Fibroblast of lung (primary cell): ENCODE measurements around the gene LRRC74A. TPM values are rescaled to one million over a fixed set of nuclear protein-coding genes. Genes with fewer than 3 reads are reported as not detected.

Experiments
- DNase-seq, 2 donors: peaks; one replicate each; pipeline versions ENCODE4 v3.0.0 to v3.0.0-alpha.2; 2010; ENCODE audit warnings: low read depth in 2 of 2
- H2AFZ ChIP-seq: 2 replicates; pipeline ENCODE4 v1.5.1; 2012; ENCODE audit warnings: low read length, control low read depth, inconsistent platforms
- H3K27ac ChIP-seq: 2 replicates; pipeline ENCODE4 v1.5.1; 2011; ENCODE audit warnings: low read length, control low read depth; ENCODE audit not compliant: insufficient read depth
- H3K27me3 ChIP-seq: 2 replicates; pipeline ENCODE4 v1.5.1; 2011; ENCODE audit warnings: mild to moderate bottlenecking, low read length; ENCODE audit not compliant: control insufficient read depth, insufficient read depth
- H3K36me3 ChIP-seq: 2 replicates; pipeline ENCODE4 v1.5.1; 2011; ENCODE audit warnings: low read length; ENCODE audit not compliant: control insufficient read depth, insufficient read depth
- H3K4me1 ChIP-seq: 2 replicates; pipeline ENCODE4 v1.5.1; 2011; ENCODE audit warnings: low read length; ENCODE audit not compliant: control insufficient read depth, insufficient read depth; ENCODE audit errors: extremely low read depth
- H3K4me2 ChIP-seq: 2 replicates; pipeline ENCODE4 v1.5.1; 2011; ENCODE audit warnings: low read length, control low read depth; ENCODE audit not compliant: insufficient read depth; ENCODE audit errors: extremely low read depth
- H3K4me3 ChIP-seq, 4 experiments: fragments of 200-600 bp in 1 of 4; sonication (generic) in 1 of 4; replicated peaks in 1 of 4; 2 replicates each; pipeline ENCODE4 v1.5.1; 2011 to 2016; ENCODE audit warnings: low read length in 4 of 4, low read depth in 3 of 4, mild to moderate bottlenecking in 3 of 4, control low read depth in 2 of 4, inconsistent platforms in 1 of 4, mixed read lengths in 1 of 4; ENCODE audit not compliant: insufficient read depth in 1 of 4; ENCODE audit errors: control extremely low read depth in 1 of 4
- H3K79me2 ChIP-seq: 2 replicates; pipeline ENCODE4 v1.5.1; 2012; ENCODE audit warnings: mild to moderate bottlenecking, low read length, inconsistent platforms; ENCODE audit not compliant: control insufficient read depth, insufficient read depth
- H3K9ac ChIP-seq: 2 replicates; pipeline ENCODE4 v1.5.1; 2011; ENCODE audit warnings: mild to moderate bottlenecking, low read length, control low read depth; ENCODE audit not compliant: insufficient read depth
- H3K9me3 ChIP-seq: 2 replicates; pipeline ENCODE4 v1.5.1; 2012; ENCODE audit warnings: low read depth, low read length; ENCODE audit not compliant: control insufficient read depth, insufficient read depth
- H4K20me1 ChIP-seq: 2 replicates; pipeline ENCODE4 v1.5.1; 2011; ENCODE audit warnings: low read length; ENCODE audit not compliant: control insufficient read depth, insufficient read depth; ENCODE audit errors: extremely low read depth
- CTCF ChIP-seq, 2 donors: IDR thresholded peaks in 1 of 2; conservative IDR thresholded peaks in 1 of 2; 1 replicate in 1 of 2; 2 replicates in 1 of 2; pipeline ENCODE4 v1.5.1; 2011 to 2012; ENCODE audit warnings: low read length in 2 of 2, control low read depth in 1 of 2, inconsistent platforms in 1 of 2, low read depth in 1 of 2, mild to moderate bottlenecking in 1 of 2
- EZH2 ChIP-seq: IDR thresholded peaks from 2 replicates; pipeline ENCODE4 v1.5.1; 2012; ENCODE audit warnings: low read length, control low read depth, mild to moderate bottlenecking; ENCODE audit errors: missing control alignments
- polyA plus RNA-seq, 2 donors: library from polyadenylated mRNA; depleted of rRNA in 1 of 2; stranded (reverse) in 1 of 2; unstranded in 1 of 2; fragments of >200 nt; gene quantifications; 2 replicates each; pipeline ENCODE4 v1.2.1, GENCODE V29; 2011 to 2012; ENCODE audit warnings: missing spikeins in 1 of 2
- total RNA-seq: library from RNA; depleted of rRNA; stranded (reverse); fragments of >200 nt; gene quantifications from 2 replicates; pipeline ENCODE4 v1.2.1, GENCODE V29; 2014

LRRC74A gene
- total and polyA plus RNA-seq, 2 donors (not counting 1 experiment from before 2014, with no cell fraction given), result not detected

DNA sequence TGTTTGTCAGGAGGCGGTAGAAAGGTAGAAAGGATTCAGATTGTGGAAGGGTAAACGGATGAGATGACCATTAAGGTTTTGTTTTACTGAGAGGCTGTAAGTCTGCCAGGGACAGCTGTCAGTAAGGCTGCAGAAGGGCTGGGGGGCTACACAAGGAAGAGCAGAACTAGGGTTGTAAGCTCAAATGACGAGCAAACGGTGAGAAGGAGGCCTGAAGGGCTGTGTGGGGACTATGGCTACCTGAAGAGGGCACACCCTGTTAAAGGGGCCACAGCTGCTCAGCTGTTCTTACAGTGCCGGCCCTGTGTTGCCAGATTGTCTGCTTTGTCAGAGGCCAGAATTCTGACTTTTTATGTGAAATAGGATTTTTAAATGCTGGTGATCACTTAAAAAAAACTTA, 45.8 kb upstream of the LRRC74A start:
- no peak overlapping the region for H2AFZ ChIP-seq
- peaks cover 6% of the 10 kb centered on the region for H3K4me1 ChIP-seq
- H3K9ac ChIP-seq, result no peak overlapping the region
- no peaks in the 10 kb centered on the region for H3K79me2 ChIP-seq
- no peak overlapping the region for H3K4me2 ChIP-seq
- DNase-seq, result no peak
- H3K27me3 ChIP-seq, result no peaks in the 10 kb centered on the region
- H3K27ac ChIP-seq, result no peak overlapping the region
- no peaks in the 10 kb centered on the region for H3K36me3 ChIP-seq
- no peaks in the 10 kb centered on the region for H4K20me1 ChIP-seq
- no peaks in the 10 kb centered on the region for H3K9me3 ChIP-seq
- no peak for TF ChIP-seq EZH2
- no peak for TF ChIP-seq CTCF (conservative IDR thresholded peaks at IDR 0.05 in 1 of 2, IDR thresholded peaks at IDR 0.05 in 1 of 2; ENCODE audit: low read depth in 1 of 2, low read length in 2 of 2)
- no peak overlapping the region for H3K4me3 ChIP-seq

DNA sequence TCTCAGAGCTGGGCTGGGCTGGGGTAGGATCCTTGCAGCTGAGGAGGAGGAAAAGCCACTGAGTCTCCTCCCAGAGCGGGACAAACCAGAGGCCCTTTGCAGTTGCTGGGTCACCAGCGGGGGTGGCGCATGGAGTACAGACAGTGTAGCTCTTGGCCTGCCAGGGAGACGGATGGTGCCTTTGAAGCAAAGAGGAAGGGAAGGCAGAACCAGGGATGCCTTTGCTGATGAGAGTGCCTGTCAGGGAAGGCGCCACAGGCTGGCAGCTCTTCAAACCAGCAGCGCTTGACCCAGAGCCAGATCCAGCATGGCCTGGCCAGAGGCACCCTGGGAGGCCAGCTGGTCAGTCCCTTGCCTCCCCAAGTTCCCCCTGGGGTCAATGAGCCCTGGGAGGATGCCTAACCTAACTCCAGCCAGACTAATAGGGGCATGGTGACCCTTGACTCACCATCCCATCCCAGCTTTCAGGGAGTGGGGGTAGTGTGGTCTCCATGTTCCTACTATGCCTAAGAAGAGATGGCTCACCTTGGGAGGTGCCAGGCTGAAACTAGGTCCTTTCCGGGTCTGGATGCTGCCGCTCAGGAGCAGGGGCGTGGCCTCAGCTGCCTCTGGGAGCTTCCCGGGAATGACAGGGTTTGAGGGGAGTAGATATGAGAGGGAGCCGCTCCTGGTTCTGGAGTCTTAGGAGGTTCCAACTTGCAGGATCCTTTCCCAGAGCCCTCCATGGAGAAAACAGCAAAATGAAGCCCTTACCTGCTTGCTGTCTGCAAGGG, 45.1 kb upstream of the LRRC74A start:
- H3K9me3 ChIP-seq, result no peaks in the 10 kb centered on the region
- H3K4me1 ChIP-seq, result peaks cover 6% of the 10 kb centered on the region
- no peaks in the 10 kb centered on the region for H3K79me2 ChIP-seq
- H2AFZ ChIP-seq, result no peak overlapping the region
- H3K27me3 ChIP-seq, result no peaks in the 10 kb centered on the region
- H3K9ac ChIP-seq, result no peak overlapping the region
- H3K4me2 ChIP-seq, result no peak overlapping the region
- no peaks in the 10 kb centered on the region for H3K36me3 ChIP-seq
- no peaks in the 10 kb centered on the region for H4K20me1 ChIP-seq
- H3K4me3 ChIP-seq, result no peak overlapping the region
- DNase-seq, result peak in 1 of 2 donors; percentile 25
- TF ChIP-seq CTCF (conservative IDR thresholded peaks at IDR 0.05 in 1 of 2, IDR thresholded peaks at IDR 0.05 in 1 of 2; ENCODE audit: low read depth in 1 of 2, low read length in 2 of 2) (no peak), EZH2 (no peak)
- H3K27ac ChIP-seq, result no peak overlapping the region

DNA sequence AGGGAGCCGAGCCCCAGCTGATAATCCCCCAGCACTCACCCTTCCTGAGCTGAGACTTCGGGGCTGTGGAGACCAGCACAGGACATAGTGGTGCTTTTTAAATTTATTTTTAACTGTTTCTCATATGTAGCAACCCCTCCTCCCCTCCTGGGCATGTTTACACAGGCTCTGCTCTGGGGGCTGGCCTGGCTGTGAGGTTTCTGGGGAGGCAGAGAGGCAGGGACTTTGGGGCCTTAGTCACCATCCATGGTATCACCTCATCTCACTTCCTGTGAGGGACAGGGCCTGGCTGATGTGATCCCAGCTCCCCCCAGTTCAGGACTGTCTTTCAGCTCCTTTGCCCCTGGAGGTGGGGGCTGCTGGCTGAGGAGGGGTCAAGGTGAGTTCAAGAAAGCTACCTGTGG, 44.6 kb upstream of the LRRC74A start:
- Histone ChIP-seq H3K4me3 (no peak overlapping the region), H3K27me3 (no peaks in the 10 kb centered on the region), H3K27ac (no peak overlapping the region), H3K4me2 (no peak overlapping the region), H3K9me3 (no peaks in the 10 kb centered on the region), H3K9ac (no peak overlapping the region), H3K4me1 (peaks cover 6% of the 10 kb centered on the region), H3K79me2 (no peaks in the 10 kb centered on the region), H2AFZ (no peak overlapping the region), H4K20me1 (no peaks in the 10 kb centered on the region), H3K36me3 (no peaks in the 10 kb centered on the region)
- TF ChIP-seq CTCF (conservative IDR thresholded peaks at IDR 0.05 in 1 of 2, IDR thresholded peaks at IDR 0.05 in 1 of 2; ENCODE audit: low read depth in 1 of 2, low read length in 2 of 2) (no peak), EZH2 (no peak)
- DNase-seq, result no peak
